ENCODE results near the gene RNF148.

GRCh38 chr7:122727354-122727753 is 24.6 kb upstream of the RNF148 start:
- TF ChIP-seq CTCF (IDR thresholded peaks at IDR 0.05; ENCODE audit: low read depth, low read length), result no peak
- no peak for TF ChIP-seq POLR2A (IDR thresholded peaks at IDR 0.05; ENCODE audit: extremely low read depth, insufficient read length)
- no peak for TF ChIP-seq MYC (IDR thresholded peaks at IDR 0.05; ENCODE audit: low read depth, low read length)
- no peak for TF ChIP-seq MAX (IDR thresholded peaks at IDR 0.05; ENCODE audit: low read depth, low read length)
